ENCODE results near the gene CCDC68. TPM values are rescaled to one million over a fixed set of nuclear protein-coding genes. Genes with fewer than 3 reads are reported as not detected.

CCDC68 gene
- total RNA-seq, 1 donor from 2014 or later: 4.2 TPM

GRCh38 chr18:54967786-54968185 lies 8.5 kb upstream of the CCDC68 start:
- peak; percentile 16 for DNase-seq (ENCODE audit: low read depth)
- Histone ChIP-seq H3K4me3 (ENCODE audit: low read depth, low read length) (no peak overlapping the region), H3K27me3 (ENCODE audit: control insufficient read depth, insufficient read depth, low read length) (no peaks in the 10 kb centered on the region), H3K36me3 (ENCODE audit: control insufficient read depth, insufficient read depth, low read length) (no peaks in the 10 kb centered on the region)
- no peak for TF ChIP-seq CTCF (IDR thresholded peaks at IDR 0.05; ENCODE audit: insufficient read depth, low read length, severe bottlenecking)
- FAIRE-seq: no peak

- no peak for TF ChIP-seq CTCF (IDR thresholded peaks at IDR 0.05; ENCODE audit: insufficient read depth, low read length, severe bottlenecking)
- H3K4me3 ChIP-seq (ENCODE audit: low read depth, low read length): no peak overlapping the region
- DNase-seq (ENCODE audit: low read depth): no peak
- H3K27me3 ChIP-seq (ENCODE audit: control insufficient read depth, insufficient read depth, low read length): no peaks in the 10 kb centered on the region
- FAIRE-seq: no peak
- H3K36me3 ChIP-seq (ENCODE audit: control insufficient read depth, insufficient read depth, low read length): no peaks in the 10 kb centered on the region
Measured at GRCh38 chr18:54964741-54965140, 5.5 kb upstream of the CCDC68 start.

GRCh38 chr18:54962919-54963645 lies 3.8 kb upstream of the CCDC68 start:
- TF ChIP-seq CTCF (IDR thresholded peaks at IDR 0.05; ENCODE audit: insufficient read depth, low read length, severe bottlenecking): no peak
- H3K27me3 ChIP-seq (ENCODE audit: control insufficient read depth, insufficient read depth, low read length): no peaks in the 10 kb centered on the region
- FAIRE-seq (no peak), DNase-seq (ENCODE audit: low read depth) (no peak)
- no peak overlapping the region for H3K4me3 ChIP-seq (ENCODE audit: low read depth, low read length)
- H3K36me3 ChIP-seq (ENCODE audit: control insufficient read depth, insufficient read depth, low read length): no peaks in the 10 kb centered on the region

- Histone ChIP-seq H3K4me3 (ENCODE audit: low read depth, low read length) (no peak overlapping the region), H3K27me3 (ENCODE audit: control insufficient read depth, insufficient read depth, low read length) (no peaks in the 10 kb centered on the region), H3K36me3 (ENCODE audit: control insufficient read depth, insufficient read depth, low read length) (no peaks in the 10 kb centered on the region)
- FAIRE-seq: no peak
- no peak for TF ChIP-seq CTCF (IDR thresholded peaks at IDR 0.05; ENCODE audit: insufficient read depth, low read length, severe bottlenecking)
- no peak for DNase-seq (ENCODE audit: low read depth)
Measured at GRCh38 chr18:54961868-54962267, 2.6 kb upstream of the CCDC68 start.

DNA sequence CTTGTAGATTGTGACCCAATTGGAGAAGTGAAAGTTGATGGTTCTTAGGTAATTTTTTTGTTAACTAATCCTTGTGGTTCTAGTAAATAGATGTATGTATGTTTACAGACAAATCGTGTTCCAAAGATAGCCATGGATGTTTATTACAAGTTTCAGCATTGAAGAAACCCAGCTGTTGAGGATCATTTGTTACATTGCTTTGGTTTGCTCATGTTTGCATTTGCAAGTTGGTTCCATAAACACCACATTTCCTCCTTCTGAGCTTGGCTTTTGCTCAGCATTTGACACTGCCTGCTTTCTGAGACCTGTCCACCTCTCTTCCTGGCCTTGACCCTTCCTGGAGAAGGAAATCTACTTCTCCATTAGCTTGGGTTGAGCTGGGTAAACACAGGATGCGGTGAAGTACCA lies 1.8 kb upstream of the CCDC68 start:
- H3K27me3 ChIP-seq (ENCODE audit: control insufficient read depth, insufficient read depth, low read length): no peaks in the 10 kb centered on the region
- FAIRE-seq (no peak), DNase-seq (ENCODE audit: low read depth) (no peak)
- no peak for TF ChIP-seq CTCF (IDR thresholded peaks at IDR 0.05; ENCODE audit: insufficient read depth, low read length, severe bottlenecking)
- no peaks in the 10 kb centered on the region for H3K36me3 ChIP-seq (ENCODE audit: control insufficient read depth, insufficient read depth, low read length)
- H3K4me3 ChIP-seq (ENCODE audit: low read depth, low read length): no peak overlapping the region

DNA sequence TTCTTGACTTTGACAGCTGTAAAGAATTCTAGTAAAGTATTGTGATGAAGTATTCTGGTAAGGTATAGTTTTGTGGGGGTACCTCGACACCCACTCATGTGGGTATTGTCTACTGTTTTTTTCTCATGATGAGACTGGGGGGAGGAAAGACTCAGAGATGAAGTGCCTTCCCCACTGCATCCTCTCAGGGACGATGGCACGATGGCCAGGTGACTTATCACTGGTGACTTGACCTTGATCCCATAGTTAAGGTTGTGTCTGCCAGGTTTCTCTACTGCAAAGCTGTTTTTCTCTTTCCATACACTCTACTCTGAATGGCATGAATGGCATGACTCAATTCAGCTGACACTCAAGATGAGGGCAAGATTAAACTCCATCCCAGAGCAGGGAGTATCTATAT lies 936 bp upstream of the CCDC68 start:
- Histone ChIP-seq H3K36me3 (ENCODE audit: control insufficient read depth, insufficient read depth, low read length) (no peaks in the 10 kb centered on the region), H3K4me3 (ENCODE audit: low read depth, low read length) (no peak overlapping the region), H3K27me3 (ENCODE audit: control insufficient read depth, insufficient read depth, low read length) (no peaks in the 10 kb centered on the region)
- no peak for TF ChIP-seq CTCF (IDR thresholded peaks at IDR 0.05; ENCODE audit: insufficient read depth, low read length, severe bottlenecking)
- FAIRE-seq: no peak
- DNase-seq (ENCODE audit: low read depth): no peak
